GM06990 (cell line): Measurements from ENCODE around the gene SRPK1.

Experiments used
- DNase-seq: peaks from one replicate; pipeline ENCODE4 v3.0.0-alpha.2; 2011; ENCODE audit not compliant: insufficient read length; ENCODE audit errors: extremely low read depth
- H3K27me3 ChIP-seq: replicated peaks from 2 replicates; pipeline ENCODE4 v1.6.0; 2011; ENCODE audit warnings: low read length; ENCODE audit not compliant: control insufficient read depth, insufficient read depth
- H3K36me3 ChIP-seq: 2 replicates; pipeline ENCODE4 v1.5.1; 2011; ENCODE audit warnings: low read length; ENCODE audit not compliant: control insufficient read depth, insufficient read depth
- H3K4me3 ChIP-seq: replicated peaks from 2 replicates; pipeline ENCODE4 v1.5.1; 2011; ENCODE audit warnings: low read depth, mild to moderate bottlenecking, control low read depth, low read length
- CTCF ChIP-seq: IDR thresholded peaks from 2 replicates; pipeline ENCODE4 v1.5.1; 2011; ENCODE audit warnings: low read length, control low read depth, mild to moderate bottlenecking, inconsistent platforms; ENCODE audit not compliant: insufficient read depth, poor library complexity, severe bottlenecking

The SRPK1 gene

GRCh38 chr6:35894776-35895175, 26.1 kb downstream of the SRPK1 start:
- no peak for DNase-seq
- no peak overlapping the region for H3K4me3 ChIP-seq
- H3K27me3 ChIP-seq: no peaks in the 10 kb centered on the region
- H3K36me3 ChIP-seq: peaks cover 2% of the 10 kb centered on the region
- no peak for TF ChIP-seq CTCF

- H3K4me3 ChIP-seq: no peak overlapping the region
- TF ChIP-seq CTCF: no peak
- H3K27me3 ChIP-seq: no peaks in the 10 kb centered on the region
- H3K36me3 ChIP-seq: no peaks in the 10 kb centered on the region; the same call in 1 of the 2 replicates
- DNase-seq: no peak
Measured at GRCh38 chr6:35893246-35893645, 27.7 kb downstream of the SRPK1 start.

GRCh38 chr6:35892482-35892881, 28.4 kb downstream of the SRPK1 start:
- no peaks in the 10 kb centered on the region for H3K27me3 ChIP-seq
- TF ChIP-seq CTCF: no peak
- H3K36me3 ChIP-seq: no peaks in the 10 kb centered on the region; the same call in 1 of the 2 replicates
- no peak for DNase-seq
- no peak overlapping the region for H3K4me3 ChIP-seq

- H3K36me3 ChIP-seq: peaks cover 5% of the 10 kb centered on the region
- no peaks in the 10 kb centered on the region for H3K27me3 ChIP-seq
- no peak for DNase-seq
- TF ChIP-seq CTCF: no peak
- H3K4me3 ChIP-seq: no peak overlapping the region
Measured at GRCh38 chr6:35879151-35879550, 41.7 kb downstream of the SRPK1 start.

- no peak overlapping the region for H3K4me3 ChIP-seq
- TF ChIP-seq CTCF: no peak
- no peak for DNase-seq
- H3K27me3 ChIP-seq: no peaks in the 10 kb centered on the region
- H3K36me3 ChIP-seq: peaks cover 4% of the 10 kb centered on the region
Measured at GRCh38 chr6:35876902-35877301, 44.0 kb downstream of the SRPK1 start.

GRCh38 chr6:35874730-35875129, 46.2 kb downstream of the SRPK1 start:
- no peak overlapping the region for H3K4me3 ChIP-seq
- DNase-seq: no peak
- H3K36me3 ChIP-seq: peaks cover 6% of the 10 kb centered on the region
- no peak for TF ChIP-seq CTCF
- no peaks in the 10 kb centered on the region for H3K27me3 ChIP-seq
